Gastroesophageal sphincter (tissue), 4 donors: ENCODE results near the gene GADL1. TPM values are rescaled to one million over a fixed set of nuclear protein-coding genes. Genes with fewer than 3 reads are reported as not detected.

Experiments
- ATAC-seq: fragments of 150-250 bp; one replicate; pipeline ENCODE4 v1.9.1; 2016; ENCODE audit warnings: mild to moderate bottlenecking, moderate library complexity
- H3K27ac ChIP-seq, 4 donors: fragments of 200-600 bp; sonication (generic) in 3 of 4; 1 replicate in 3 of 4; 2 replicates in 1 of 4; pipeline ENCODE4 v1.5.1; 2016 to 2019
- H3K27me3 ChIP-seq: fragments of 200-600 bp; sonication (generic); one replicate; pipeline ENCODE4 v1.5.1; 2019
- H3K36me3 ChIP-seq, 2 donors: fragments of 200-600 bp; sonication (generic); one replicate each; pipeline ENCODE4 v1.5.1; 2019; ENCODE audit warnings: control low read depth in 1 of 2
- H3K4me1 ChIP-seq, 3 donors: fragments of 200-600 bp; sonication (generic); 1 replicate in 2 of 3; 2 replicates in 1 of 3; pipeline ENCODE4 v1.5.1; 2016 to 2019; ENCODE audit warnings: control low read depth in 2 of 3
- H3K4me3 ChIP-seq, 2 donors: fragments of 200-600 bp; sonication (generic); one replicate each; pipeline ENCODE4 v1.5.1; 2019; ENCODE audit warnings: mild to moderate bottlenecking in 1 of 2, moderate library complexity in 1 of 2
- H3K9me3 ChIP-seq, 3 donors: fragments of 200-600 bp; sonication (generic); one replicate each; pipeline ENCODE4 v1.5.1; 2017 to 2019; ENCODE audit warnings: control low read depth in 2 of 3
- EP300 ChIP-seq: sonication (generic); formaldehyde crosslinking; IDR thresholded peaks from one replicate; pipeline ENCODE4 v1.6.1; 2017; ENCODE audit warnings: antibody characterized with exemption, mild to moderate bottlenecking
- POLR2A ChIP-seq, 2 donors: fragments of 450-650 bp; IDR thresholded peaks; one replicate each; pipeline ENCODE4 v1.6.1; 2017; ENCODE audit warnings: antibody characterized with exemption in 2 of 2, mild to moderate bottlenecking in 2 of 2, moderate library complexity in 1 of 2
- POLR2AphosphoS5 ChIP-seq: sonication (generic); formaldehyde crosslinking; IDR thresholded peaks from one replicate; pipeline ENCODE4 v1.6.1; 2017; ENCODE audit warnings: antibody characterized with exemption
- WGBS, 2 donors: methylation state at CpG; one replicate each; pipeline ENCODE4 v1.1.5; 2018; ENCODE audit warnings: low coverage in 1 of 2; 5-methylcytosine and 5-hydroxymethylcytosine counted together
- total RNA-seq, 4 donors: library from RNA; depleted of rRNA; stranded (reverse); fragments of >200 nt; gene quantifications; one replicate each; pipeline ENCODE4 v1.1.0, GENCODE V29; 2016
- TF ChIP-seq, protein P1 (sequence below), 4 experiments: fragments of 200-600 bp in 2 of 4; fragments of 450-650 bp in 2 of 4; sonication (generic) in 1 of 4; IDR thresholded peaks; one replicate each; pipeline ENCODE4 v1.5.1; 2017 to 2019; ENCODE audit warnings: antibody characterized with exemption in 4 of 4, mild to moderate bottlenecking in 2 of 4, moderate library complexity in 2 of 4

Gene GADL1
- total RNA-seq, 4 donors from 2014 or later, result 2.2 to 20.9 (median 3.9) TPM

DNA sequence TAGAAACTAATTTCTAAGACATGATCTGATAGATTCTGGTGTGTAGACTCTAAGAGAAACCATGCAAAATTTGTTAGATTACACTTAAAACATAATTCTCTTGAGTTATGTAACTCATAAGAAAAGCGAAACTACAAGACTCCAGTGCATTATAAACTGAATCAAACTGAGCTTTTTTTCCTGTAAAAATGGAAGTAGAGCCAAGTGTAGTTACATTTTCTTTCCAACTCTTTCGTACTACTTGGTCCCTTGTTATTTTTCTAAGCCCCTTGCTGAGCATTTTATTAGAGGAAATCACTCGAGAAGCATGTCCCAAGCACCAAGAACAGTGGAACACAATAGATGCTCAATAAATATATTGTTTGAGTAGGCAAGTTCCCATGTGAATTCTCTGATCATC is 130.2 kb downstream of the GADL1 start:
- H3K27ac ChIP-seq, result no peak overlapping the region
- 40 to 52% methylated on average over 3 of the region's 3 CpGs for WGBS, 2 donors
- H3K4me3 ChIP-seq, result no peak overlapping the region
- H3K9me3 ChIP-seq, result no peaks in the 10 kb centered on the region
- H3K27me3 ChIP-seq, result no peaks in the 10 kb centered on the region
- no peak for ATAC-seq
- TF ChIP-seq POLR2AphosphoS5 (no peak), POLR2A (IDR thresholded peaks at IDR 0.05) (no peak), EP300 (no peak)
- TF ChIP-seq, protein P1, sequence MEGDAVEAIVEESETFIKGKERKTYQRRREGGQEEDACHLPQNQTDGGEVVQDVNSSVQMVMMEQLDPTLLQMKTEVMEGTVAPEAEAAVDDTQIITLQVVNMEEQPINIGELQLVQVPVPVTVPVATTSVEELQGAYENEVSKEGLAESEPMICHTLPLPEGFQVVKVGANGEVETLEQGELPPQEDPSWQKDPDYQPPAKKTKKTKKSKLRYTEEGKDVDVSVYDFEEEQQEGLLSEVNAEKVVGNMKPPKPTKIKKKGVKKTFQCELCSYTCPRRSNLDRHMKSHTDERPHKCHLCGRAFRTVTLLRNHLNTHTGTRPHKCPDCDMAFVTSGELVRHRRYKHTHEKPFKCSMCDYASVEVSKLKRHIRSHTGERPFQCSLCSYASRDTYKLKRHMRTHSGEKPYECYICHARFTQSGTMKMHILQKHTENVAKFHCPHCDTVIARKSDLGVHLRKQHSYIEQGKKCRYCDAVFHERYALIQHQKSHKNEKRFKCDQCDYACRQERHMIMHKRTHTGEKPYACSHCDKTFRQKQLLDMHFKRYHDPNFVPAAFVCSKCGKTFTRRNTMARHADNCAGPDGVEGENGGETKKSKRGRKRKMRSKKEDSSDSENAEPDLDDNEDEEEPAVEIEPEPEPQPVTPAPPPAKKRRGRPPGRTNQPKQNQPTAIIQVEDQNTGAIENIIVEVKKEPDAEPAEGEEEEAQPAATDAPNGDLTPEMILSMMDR (IDR thresholded peaks at IDR 0.05), result no peak
- H3K36me3 ChIP-seq, result no peaks in the 10 kb centered on the region
- peaks cover 0 to 13% (median 0%) of the 10 kb centered on the region in 3 donors for H3K4me1 ChIP-seq

DNA sequence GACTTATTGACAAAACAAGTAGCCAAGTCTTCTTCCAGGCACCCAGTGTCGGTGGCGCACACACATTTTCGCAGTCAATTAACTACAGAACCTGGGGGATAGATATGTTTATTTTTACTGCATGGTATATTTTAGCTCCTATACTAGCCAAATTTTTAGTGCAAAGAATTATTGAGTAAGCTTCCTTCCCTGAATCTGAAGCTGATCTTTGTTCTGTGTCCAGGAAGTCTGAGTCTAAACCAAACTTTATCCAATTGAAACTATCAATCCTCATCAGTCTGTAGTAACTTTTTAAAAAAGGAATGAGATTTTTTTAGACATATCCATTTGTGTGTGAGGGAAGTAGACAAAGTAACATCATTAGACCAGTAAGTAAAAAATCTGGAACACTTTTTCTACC is 133.1 kb downstream of the GADL1 start:
- no peaks in the 10 kb centered on the region for H3K4me1 ChIP-seq
- no peak overlapping the region for H3K4me3 ChIP-seq
- no peaks in the 10 kb centered on the region for H3K27me3 ChIP-seq
- no peak for ATAC-seq
- WGBS, 2 donors, result 96 to 98% methylated on average over 3 of the region's 3 CpGs
- no peak overlapping the region for H3K27ac ChIP-seq
- TF ChIP-seq, protein P1 (IDR thresholded peaks at IDR 0.05), result no peak
- TF ChIP-seq EP300, result no peak
- no peak for TF ChIP-seq POLR2AphosphoS5
- TF ChIP-seq POLR2A (IDR thresholded peaks at IDR 0.05), result no peak
- H3K36me3 ChIP-seq, result no peaks in the 10 kb centered on the region
- H3K9me3 ChIP-seq, result no peaks in the 10 kb centered on the region

DNA sequence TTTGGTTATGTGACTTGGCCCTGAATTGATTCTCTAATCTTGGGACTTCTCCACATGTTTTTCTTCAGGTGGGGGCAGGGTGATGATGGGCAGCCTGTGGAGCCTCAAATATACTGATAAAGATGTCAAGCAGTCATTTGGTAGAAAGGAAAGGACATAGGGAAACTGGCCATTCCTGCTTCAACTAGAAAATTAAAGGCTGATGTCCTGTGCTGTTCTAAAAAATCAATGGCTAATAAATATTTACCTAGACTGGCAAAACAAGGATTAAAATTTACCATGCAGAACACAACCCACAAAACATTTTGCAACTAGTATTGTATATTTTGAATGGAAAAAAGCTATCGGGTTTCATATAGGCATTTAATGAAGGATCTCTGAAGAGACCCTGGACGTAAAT is 133.7 kb downstream of the GADL1 start:
- peaks cover 0 to 6% (median 0%) of the 10 kb centered on the region in 3 donors for H3K4me1 ChIP-seq
- no peaks in the 10 kb centered on the region for H3K9me3 ChIP-seq
- H3K4me3 ChIP-seq, result no peak overlapping the region
- H3K27me3 ChIP-seq, result no peaks in the 10 kb centered on the region
- 93 to 100% methylated on average over 2 of the region's 2 CpGs for WGBS, 2 donors
- TF ChIP-seq EP300 (no peak), POLR2A (IDR thresholded peaks at IDR 0.05) (no peak), POLR2AphosphoS5 (no peak)
- TF ChIP-seq, protein P1 (IDR thresholded peaks at IDR 0.05), result no peak
- no peak for ATAC-seq
- H3K27ac ChIP-seq, result no peak overlapping the region
- H3K36me3 ChIP-seq, result no peaks in the 10 kb centered on the region

DNA sequence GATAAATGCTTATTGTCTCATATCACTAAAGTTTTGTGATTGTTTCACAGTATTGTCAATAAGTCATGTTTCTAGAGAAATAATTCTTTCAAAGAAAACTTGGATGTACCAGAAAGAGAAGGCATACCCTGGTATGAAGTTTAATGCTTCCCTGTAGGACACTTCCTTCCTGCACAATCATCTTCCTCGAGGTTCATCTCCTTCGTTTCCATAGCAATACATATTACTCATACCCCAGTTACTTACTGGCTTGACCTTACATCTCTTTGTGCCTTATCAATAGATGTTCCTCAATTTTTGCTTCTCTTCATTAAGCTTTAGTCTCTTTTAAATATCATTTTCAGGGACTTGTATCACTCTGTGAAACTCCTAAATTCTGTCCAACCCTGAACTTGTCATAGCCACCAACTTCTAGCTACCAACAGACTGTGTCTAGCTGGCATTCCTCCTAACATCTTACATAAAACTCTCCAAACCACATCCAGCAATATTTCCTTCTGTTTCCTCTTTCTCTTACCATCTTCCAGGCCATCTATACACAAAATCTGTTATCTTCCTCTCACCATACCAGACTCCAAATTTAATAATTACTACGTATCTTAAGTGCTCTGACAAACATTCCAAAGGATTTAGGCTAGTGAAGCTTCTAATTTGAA is 134.3 kb downstream of the GADL1 start:
- Histone ChIP-seq H3K36me3 (no peaks in the 10 kb centered on the region), H3K27me3 (no peaks in the 10 kb centered on the region), H3K9me3 (no peaks in the 10 kb centered on the region), H3K27ac (no peak overlapping the region), H3K4me1 (peaks cover 0 to 12% (median 0%) of the 10 kb centered on the region in 3 donors), H3K4me3 (no peak overlapping the region)
- TF ChIP-seq, protein P1 (IDR thresholded peaks at IDR 0.05), result no peak
- TF ChIP-seq POLR2AphosphoS5 (no peak), POLR2A (IDR thresholded peaks at IDR 0.05) (no peak), EP300 (no peak)
- 60 to 66% methylated on average over 3 of the region's 3 CpGs for WGBS, 2 donors
- ATAC-seq, result no peak

GRCh38 chr3:30756218-30756617 is 138.2 kb downstream of the GADL1 start:
- H3K4me3 ChIP-seq, result no peak overlapping the region
- no peaks in the 10 kb centered on the region for H3K36me3 ChIP-seq
- H3K4me1 ChIP-seq, result peaks cover 0 to 21% (median 0%) of the 10 kb centered on the region in 3 donors
- no peak for ATAC-seq
- H3K9me3 ChIP-seq, result no peaks in the 10 kb centered on the region
- WGBS, 2 donors, result 69 to 88% methylated on average over 3 of the region's 3 CpGs
- no peaks in the 10 kb centered on the region for H3K27me3 ChIP-seq
- TF ChIP-seq POLR2AphosphoS5 (no peak), POLR2A (IDR thresholded peaks at IDR 0.05) (no peak), EP300 (no peak)
- TF ChIP-seq, protein P1 (IDR thresholded peaks at IDR 0.05), result no peak
- H3K27ac ChIP-seq, result no peak overlapping the region
